ENCODE data around the gene EBF3. TPM values are rescaled to one million over a fixed set of nuclear protein-coding genes. Genes with fewer than 3 reads are reported as not detected.

The EBF3 gene
- total RNA-seq, 1 experiment from 2014 or later = 0.64 TPM

- ChIA-PET POLR2A (no interaction called here), CTCF (interaction anchor here (0.6 kb wide), 2 partner anchors 64 to 580 kb away, joined by 3 to 5 read pairs; no protein-coding TSS in a partner anchor)
- BruUV-seq (replicated peaks) = no TSS peak
- no peak overlapping the region for H3K4me3 ChIP-seq (ENCODE audit: low read depth in 2 of 2, low read length in 2 of 2)
- ATAC-seq (peak; percentile 69; the same call in 1 of the 2 replicates), DNase-seq (ENCODE audit: low read depth, low spot score) (no peak)
- H3K27me3 ChIP-seq (ENCODE audit: control insufficient read depth, insufficient read depth, low read length) = no peaks in the 10 kb centered on the region; the same call in 1 of the 2 replicates
- in situ Hi-C loops (cut with HindIII; ENCODE audit: low pct_unique_long_range_greater_than_20kb, low sequenced_read_pairs) = no loop called here
- intact Hi-C loops (cut with micrococcal nuclease; ENCODE audit: unreplicated experiment) = no loop called here
- TF ChIP-seq CTCF (IDR thresholded peaks at IDR 0.05) (peak; percentile 66; the same call in 1 of the 2 replicates), SIN3A (IDR thresholded peaks at IDR 0.05; ENCODE audit: borderline replicate concordance, insufficient read depth, low read depth, low read length) (no peak)
- peaks cover 2% of the 10 kb centered on the region; the same call in 1 of the 2 replicates for H3K36me3 ChIP-seq (ENCODE audit: control insufficient read depth, insufficient read depth, low read length)
- no peaks in the 10 kb centered on the region for H3K9me3 ChIP-seq (ENCODE audit: control insufficient read depth, insufficient read depth, low read depth, low read length)
- H3K4me1 ChIP-seq (ENCODE audit: control insufficient read depth, insufficient read depth, low read length) = no peaks in the 10 kb centered on the region
- no peak overlapping the region for H3K27ac ChIP-seq (ENCODE audit: low read length)
Measured at GRCh38 chr10:129853562-129853903, 110.5 kb downstream of the EBF3 start.

- Histone ChIP-seq H3K4me3 (ENCODE audit: low read depth in 2 of 2, low read length in 2 of 2) (no peak overlapping the region), H3K27me3 (ENCODE audit: control insufficient read depth, insufficient read depth, low read length) (no peaks in the 10 kb centered on the region; the same call in 1 of the 2 replicates), H3K27ac (ENCODE audit: low read length) (no peak overlapping the region), H3K4me1 (ENCODE audit: control insufficient read depth, insufficient read depth, low read length) (no peaks in the 10 kb centered on the region), H3K9me3 (ENCODE audit: control insufficient read depth, insufficient read depth, low read depth, low read length) (no peaks in the 10 kb centered on the region), H3K36me3 (ENCODE audit: control insufficient read depth, insufficient read depth, low read length) (peaks cover 2% of the 10 kb centered on the region; the same call in 1 of the 2 replicates)
- DNase-seq (ENCODE audit: low read depth, low spot score) = no peak
- no peak for TF ChIP-seq REST (IDR thresholded peaks at IDR 0.05; ENCODE audit: insufficient read depth in 1 of 2, low read depth in 2 of 2, low read length in 1 of 2)
- no peak for TF ChIP-seq TCF7L2 (IDR thresholded peaks at IDR 0.05; ENCODE audit: low read depth, low read length)
- no peak for TF ChIP-seq POLR2AphosphoS5 (IDR thresholded peaks at IDR 0.05; ENCODE audit: low read depth, low read length)
- no peak for TF ChIP-seq SIN3A (IDR thresholded peaks at IDR 0.05; ENCODE audit: borderline replicate concordance, insufficient read depth, low read depth, low read length)
- no peak for TF ChIP-seq CTCF (IDR thresholded peaks at IDR 0.05)
- ChIA-PET CTCF (interaction anchor here (0.6 to 0.8 kb wide), 3 partner anchors 63 to 580 kb away, joined by 3 to 5 read pairs (median 4); no protein-coding TSS in a partner anchor), POLR2A (no interaction called here)
- BruUV-seq (replicated peaks) = no TSS peak
- in situ Hi-C loops (cut with HindIII; ENCODE audit: low pct_unique_long_range_greater_than_20kb, low sequenced_read_pairs) (no loop called here), intact Hi-C loops (cut with micrococcal nuclease; ENCODE audit: unreplicated experiment) (no loop called here)
- no peak for ATAC-seq
Measured at GRCh38 chr10:129852829-129853561, 111.1 kb downstream of the EBF3 start.
